Pons (tissue), 1 donor: ENCODE results near the gene MED6.

ENCODE experiments used
- DNase-seq: peaks from one replicate; pipeline ENCODE4 v3.0.0-alpha.2; 2016; ENCODE audit warnings: low spot score

Gene MED6

GRCh38 chr14:70597731-70598130 lies 2.7 kb downstream of the MED6 start:
- no peak for DNase-seq

GRCh38 chr14:70595443-70596185 lies 4.8 kb downstream of the MED6 start:
- DNase-seq, result no peak

- no peak for DNase-seq
Measured at GRCh38 chr14:70594461-70594860, 6.0 kb downstream of the MED6 start.

GRCh38 chr14:70585231-70585630 lies 15.2 kb downstream of the MED6 start:
- DNase-seq, result no peak

GRCh38 chr14:70576891-70577290 lies 23.6 kb downstream of the MED6 start:
- no peak for DNase-seq

GRCh38 chr14:70573050-70573449 lies 27.4 kb downstream of the MED6 start:
- no peak for DNase-seq

- no peak for DNase-seq
Measured at GRCh38 chr14:70571139-70571538, 29.3 kb downstream of the MED6 start.

DNA sequence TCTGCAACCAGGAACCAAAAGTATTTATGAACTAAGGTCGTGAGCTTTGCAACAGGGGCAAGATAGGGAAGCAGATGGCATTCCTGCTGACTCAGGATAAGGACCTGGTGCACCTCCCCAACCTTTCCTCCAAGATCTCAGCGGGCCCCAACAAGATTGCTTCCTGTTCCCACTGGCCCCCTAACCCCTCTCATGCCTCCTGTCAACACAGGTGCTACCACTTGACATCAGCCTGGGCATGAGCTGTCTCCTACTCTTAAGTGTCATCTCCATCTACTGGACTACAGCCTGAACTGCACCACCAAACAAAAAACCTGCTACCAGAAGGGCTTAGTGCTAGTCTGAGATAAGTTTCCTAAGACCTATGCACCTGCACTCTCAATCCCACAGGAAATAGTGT lies 32.7 kb downstream of the MED6 start:
- DNase-seq, result no peak

DNA sequence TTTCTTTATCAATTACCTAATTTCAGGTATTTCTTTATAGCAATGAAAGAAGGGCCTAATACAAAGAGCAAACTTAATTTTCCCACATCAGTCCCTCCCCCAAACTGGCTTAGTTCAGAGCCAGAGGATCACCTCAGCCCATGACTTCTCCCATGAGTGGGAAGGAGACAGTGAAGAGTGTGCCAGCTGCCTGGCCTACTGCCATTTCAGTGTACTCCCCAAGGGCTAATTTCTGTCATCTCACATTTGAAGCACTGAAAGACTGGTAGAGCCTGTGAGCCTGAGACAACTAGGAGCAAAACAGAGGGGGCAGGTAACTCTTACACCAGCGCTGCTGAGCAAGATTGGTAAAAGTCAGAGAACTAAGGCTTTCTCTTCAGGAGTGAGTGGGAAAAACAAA lies 36.6 kb downstream of the MED6 start:
- no peak for DNase-seq

DNA sequence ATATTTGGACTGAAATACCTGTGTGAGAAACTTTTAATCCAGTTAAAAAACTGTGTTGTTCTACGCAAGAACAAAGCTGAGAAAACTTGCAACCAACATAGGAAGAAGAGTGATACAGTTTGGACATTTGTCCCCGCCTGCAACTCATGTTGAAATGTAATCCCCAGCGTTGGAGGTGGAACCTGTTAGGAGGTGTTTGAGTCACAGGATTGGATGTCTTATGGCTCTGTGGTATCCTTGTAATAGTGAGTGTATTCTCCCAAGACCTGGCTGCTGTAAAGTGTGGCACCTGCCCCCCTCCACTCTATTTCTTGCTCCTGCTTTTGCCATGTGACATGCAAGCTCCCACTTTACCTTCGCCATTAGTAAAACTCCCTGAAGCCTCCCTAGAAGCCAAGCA lies 37.0 kb downstream of the MED6 start:
- no peak for DNase-seq

- no peak for DNase-seq
Measured at GRCh38 chr14:70558356-70558755, 42.1 kb downstream of the MED6 start.

DNA sequence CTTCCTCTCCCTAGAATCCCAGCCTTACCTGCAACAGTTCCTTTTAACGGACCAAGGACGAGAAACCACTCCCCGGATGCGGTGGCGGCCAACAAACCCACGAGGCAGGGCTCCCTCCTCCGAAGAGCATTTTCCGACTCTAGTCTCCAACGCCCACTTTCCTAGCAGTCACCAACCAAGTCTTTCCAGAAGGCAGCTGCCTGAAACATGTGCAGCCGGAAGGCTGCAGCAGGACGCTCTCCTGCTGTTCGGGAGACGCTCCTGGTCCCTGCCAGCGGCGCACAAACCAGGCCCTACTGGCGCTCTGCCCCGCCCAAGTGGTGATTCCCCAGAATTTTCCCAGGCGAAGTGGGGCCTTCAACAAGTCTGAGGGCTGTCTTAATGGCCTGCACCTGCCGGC lies 44.6 kb downstream of the MED6 start:
- no peak for DNase-seq

GRCh38 chr14:70538087-70538486 lies 62.4 kb downstream of the MED6 start:
- no peak for DNase-seq

GRCh38 chr14:70536830-70537229 lies 63.6 kb downstream of the MED6 start:
- no peak for DNase-seq

DNA sequence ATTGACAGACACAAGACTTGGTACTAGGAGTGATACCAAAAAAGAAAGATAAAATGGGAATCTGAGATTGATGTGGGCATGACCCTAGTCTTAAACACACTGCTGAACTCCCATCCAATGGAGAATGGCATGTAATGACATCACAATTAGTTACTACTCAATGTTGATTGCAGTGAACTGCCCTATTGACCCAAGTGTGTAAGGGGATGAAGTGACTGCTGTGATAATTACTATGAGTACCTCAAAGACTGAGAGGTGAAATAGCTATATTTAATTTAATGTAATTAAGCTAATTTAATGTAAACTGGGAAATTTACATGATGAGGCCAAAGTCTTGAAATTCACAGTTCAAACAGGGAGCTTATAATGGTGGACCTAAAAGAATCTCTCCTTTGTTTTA lies 65.6 kb downstream of the MED6 start, which contains the start of gene ADAM20:
Gene ADAM20, minus strand, starts transcription at position 101 of the 400 bp plus-strand sequence. CDS start 10,247 bp downstream, outside the sequence.
- DNase-seq, result no peak
